Lower lobe of right lung (tissue), 2 donors: ENCODE results near the gene SOCS3. TPM values are rescaled to one million over a fixed set of nuclear protein-coding genes. Genes with fewer than 3 reads are reported as not detected.

Experiments
- ATAC-seq, 2 donors: fragments of 200-7000 bp; cut with Tn5 transposase; one replicate each; pipeline ENCODE4 v1.9.1; 2020 to 2022; ENCODE audit warnings: mild to moderate bottlenecking in 2 of 2, moderate library complexity in 2 of 2
- DNase-seq: peaks from one replicate; pipeline ENCODE4 v3.0.0-alpha.2; 2020
- H3K27ac ChIP-seq: fragments of 200-600 bp; one replicate; pipeline ENCODE4 v1.8.0; 2022
- H3K27me3 ChIP-seq: fragments of 200-600 bp; one replicate; pipeline ENCODE4 v1.8.0; 2022; ENCODE audit warnings: low read depth
- H3K36me3 ChIP-seq: fragments of 200-600 bp; one replicate; pipeline ENCODE4 v1.8.0; 2022; ENCODE audit warnings: mild to moderate bottlenecking
- H3K4me1 ChIP-seq: fragments of 200-600 bp; one replicate; pipeline ENCODE4 v1.8.0; 2022
- H3K4me3 ChIP-seq: fragments of 200-600 bp; one replicate; pipeline ENCODE4 v1.8.0; 2022; ENCODE audit warnings: mild to moderate bottlenecking
- H3K9me3 ChIP-seq: fragments of 200-600 bp; one replicate; pipeline ENCODE4 v1.8.0; 2022
- CTCF ChIP-seq: fragments of 200-600 bp; IDR thresholded peaks from one replicate; pipeline ENCODE4 v1.8.0; 2022; ENCODE audit warnings: antibody characterized with exemption, mild to moderate bottlenecking
- intact Hi-C: fragments of 100-400 bp; cut with DNase I; formaldehyde crosslinking; loops from one replicate; pipeline ENCODE4 v1.11.0; 2022
- total RNA-seq: library from RNA; stranded (reverse); fragmentation: NEBNext Ultra II Directional; extraction: Animal tissue kit (Norgen Biotek cat#: 25700); gene quantifications from one replicate; pipeline ENCODE4 v1.2.1, GENCODE V29; 2021
- donor health status: DM: no; HTN: yes; CAD: no; lungs with severe emphysema.

Gene SOCS3
- total RNA-seq, 1 donor from 2014 or later: 69.5 TPM

- ATAC-seq: no peak
- no peak for TF ChIP-seq CTCF
- no peak overlapping the region for H3K27ac ChIP-seq
- H3K27me3 ChIP-seq: no peaks in the 10 kb centered on the region
- peaks cover 65% of the 10 kb centered on the region for H3K36me3 ChIP-seq
- no peaks in the 10 kb centered on the region for H3K9me3 ChIP-seq
- no peak overlapping the region for H3K4me3 ChIP-seq
- peaks cover 43% of the 10 kb centered on the region for H3K4me1 ChIP-seq
- intact Hi-C loops: no loop called here
- no peak for DNase-seq
Observed at GRCh38 chr17:78406396-78406795, 46.5 kb upstream of the SOCS3 start.

GRCh38 chr17:78403822-78404221 is 43.9 kb upstream of the SOCS3 start:
- H3K9me3 ChIP-seq: no peaks in the 10 kb centered on the region
- H3K27me3 ChIP-seq: no peaks in the 10 kb centered on the region
- DNase-seq (no peak), ATAC-seq (no peak)
- no peak overlapping the region for H3K4me3 ChIP-seq
- H3K4me1 ChIP-seq: peaks cover 20% of the 10 kb centered on the region
- H3K27ac ChIP-seq: no peak overlapping the region
- TF ChIP-seq CTCF: no peak
- intact Hi-C loops: no loop called here
- peaks cover 82% of the 10 kb centered on the region for H3K36me3 ChIP-seq

GRCh38 chr17:78401891-78402290 is 42.0 kb upstream of the SOCS3 start:
- no peak for ATAC-seq
- Histone ChIP-seq H3K27me3 (no peaks in the 10 kb centered on the region), H3K36me3 (peaks cover 97% of the 10 kb centered on the region), H3K27ac (no peak overlapping the region), H3K4me1 (peaks cover 21% of the 10 kb centered on the region), H3K9me3 (no peaks in the 10 kb centered on the region), H3K4me3 (no peak overlapping the region)
- TF ChIP-seq CTCF: no peak
- no peak for DNase-seq
- intact Hi-C loops: no loop called here

GRCh38 chr17:78401246-78401645 is 41.4 kb upstream of the SOCS3 start:
- intact Hi-C loops: no loop called here
- Histone ChIP-seq H3K36me3 (peaks cover 98% of the 10 kb centered on the region), H3K4me3 (no peak overlapping the region), H3K4me1 (peaks cover 25% of the 10 kb centered on the region), H3K9me3 (no peaks in the 10 kb centered on the region), H3K27ac (no peak overlapping the region), H3K27me3 (no peaks in the 10 kb centered on the region)
- no peak for TF ChIP-seq CTCF
- no peak for DNase-seq
- ATAC-seq: peak in 1 of 2 donors; percentile 14

- Histone ChIP-seq H3K27me3 (no peaks in the 10 kb centered on the region), H3K36me3 (peaks cover 98% of the 10 kb centered on the region), H3K4me1 (peaks cover 31% of the 10 kb centered on the region), H3K27ac (no peak overlapping the region), H3K4me3 (no peak overlapping the region), H3K9me3 (no peaks in the 10 kb centered on the region)
- intact Hi-C loops: no loop called here
- DNase-seq (no peak), ATAC-seq (no peak)
- TF ChIP-seq CTCF: no peak
Observed at GRCh38 chr17:78400581-78401240, 40.8 kb upstream of the SOCS3 start.
